Panc1 (cell line): ENCODE data around the gene FBXO10. TPM values are rescaled to one million over a fixed set of nuclear protein-coding genes. Genes with fewer than 3 reads are reported as not detected.
A peak's percentile ranks its signal among the peaks of the same experiment; 100 is the strongest.

ENCODE experiments used
- ATAC-seq: fragments of 200-7000 bp; cut with Tn5 transposase; 2 replicates; pipeline ENCODE4 v1.9.1; 2020; ENCODE audit warnings: mild to moderate bottlenecking, moderate library complexity
- BruUV-seq: library from RNA; stranded (reverse); fragments of 400-500 nt; replicated peaks from 2 replicates; lab custom pipeline; 2021; lab: Mats Ljungman, UMichigan
- CTCF ChIA-PET: fragments of 300-600 bp; sonication (Branson Sonifier 250); formaldehyde crosslinking; loops from one replicate; lab custom pipeline; 2022; ENCODE audit warnings: antibody characterized with exemption; lab: Charles Lee
- POLR2A ChIA-PET: fragments of 300-600 bp; sonication (Branson Sonifier 250); formaldehyde crosslinking; loops from one replicate; lab custom pipeline; 2022; ENCODE audit warnings: antibody characterized with exemption; lab: Charles Lee
- DNase-seq: peaks from one replicate; pipeline ENCODE4 v3.0.0-alpha.2; 2010; ENCODE audit warnings: low read depth, low spot score
- H3K27ac ChIP-seq: 2 replicates; pipeline ENCODE4 v1.5.1; 2011; ENCODE audit warnings: mild to moderate bottlenecking, low read length, inconsistent platforms
- H3K27me3 ChIP-seq: fragments of 200-500 bp; sonication (Bioruptor generic); 2 replicates; pipeline ENCODE4 v1.6.0; 2014; ENCODE audit warnings: low read length, inconsistent platforms; ENCODE audit not compliant: control insufficient read depth, insufficient read depth
- H3K36me3 ChIP-seq: fragments of 200-500 bp; sonication (Bioruptor generic); 2 replicates; pipeline ENCODE4 v1.5.1; 2014; ENCODE audit warnings: inconsistent platforms, mild to moderate bottlenecking, low read length, moderate library complexity; ENCODE audit not compliant: control insufficient read depth, insufficient read depth
- H3K4me1 ChIP-seq: 2 replicates; pipeline ENCODE4 v1.5.1; 2011; ENCODE audit warnings: inconsistent platforms, mild to moderate bottlenecking, low read length, moderate library complexity; ENCODE audit not compliant: control insufficient read depth, insufficient read depth
- H3K4me3 ChIP-seq, 2 experiments: 2 replicates each; pipeline ENCODE4 v1.5.1; 2011 to 2012; ENCODE audit warnings: low read depth in 2 of 2, low read length in 2 of 2, mild to moderate bottlenecking in 2 of 2, inconsistent platforms in 1 of 2, moderate library complexity in 1 of 2
- H3K9me3 ChIP-seq: fragments of 200-500 bp; sonication (Bioruptor generic); 2 replicates; pipeline ENCODE4 v1.5.1; 2014; ENCODE audit warnings: low read depth, mild to moderate bottlenecking, inconsistent platforms, low read length, moderate library complexity; ENCODE audit not compliant: control insufficient read depth, insufficient read depth
- POLR2AphosphoS5 ChIP-seq: IDR thresholded peaks from 2 replicates; pipeline ENCODE4 v1.6.1; 2012; ENCODE audit warnings: mild to moderate bottlenecking, low read depth, low read length, moderate library complexity
- REST ChIP-seq, 2 experiments: IDR thresholded peaks; 2 replicates each; pipeline ENCODE4 v1.6.1; 2011 to 2012; ENCODE audit warnings: low read depth in 2 of 2, control low read depth in 1 of 2, low read length in 1 of 2, mild to moderate bottlenecking in 1 of 2, moderate library complexity in 1 of 2; ENCODE audit not compliant: insufficient read depth in 1 of 2
- SIN3A ChIP-seq: IDR thresholded peaks from 2 replicates; pipeline ENCODE4 v1.6.1; 2012; ENCODE audit warnings: low read depth, mild to moderate bottlenecking, low read length, moderate library complexity, borderline replicate concordance; ENCODE audit not compliant: insufficient read depth
- TCF7L2 ChIP-seq: IDR thresholded peaks from 2 replicates; pipeline ENCODE4 v1.6.1; 2011; ENCODE audit warnings: mild to moderate bottlenecking, low read depth, low read length, inconsistent platforms
- in situ Hi-C: cut with HindIII; loops from 2 replicates; pipeline ENCODE4 v1.10.0; 2016; ENCODE audit warnings: low sequenced_read_pairs, low pct_unique_long_range_greater_than_20kb
- intact Hi-C: fragments of 100-400 bp; cut with micrococcal nuclease; formaldehyde crosslinking; loops from one replicate; pipeline ENCODE4 v1.10.0; 2022; ENCODE audit not compliant: unreplicated experiment
- total RNA-seq: library from RNA; stranded (reverse); gene quantifications from one replicate; pipeline ENCODE4 v1.2.1, GENCODE V29; 2021; ENCODE audit not compliant: unreplicated experiment
- TF ChIP-seq, protein P1 (sequence below): fragments of 450-650 bp; IDR thresholded peaks from 2 replicates; pipeline ENCODE4 v1.5.1; 2017; ENCODE audit warnings: mild to moderate bottlenecking

Gene FBXO10
- total RNA-seq, 1 experiment from 2014 or later = 39.8 TPM

GRCh38 chr9:37521111-37521510 lies 55.1 kb downstream of the FBXO10 start:
- Histone ChIP-seq H3K4me3 (no peak overlapping the region), H3K36me3 (no peaks in the 10 kb centered on the region; the same call in none of the 2 replicates), H3K9me3 (no peaks in the 10 kb centered on the region), H3K4me1 (no peaks in the 10 kb centered on the region), H3K27ac (no peak overlapping the region), H3K27me3 (no peaks in the 10 kb centered on the region)
- POLR2A ChIA-PET = no interaction called here
- intact Hi-C loops (no loop called here), in situ Hi-C loops (no loop called here)
- no peak for DNase-seq
- no peak for ATAC-seq
- TF ChIP-seq TCF7L2 = no peak
- TF ChIP-seq, protein P1, sequence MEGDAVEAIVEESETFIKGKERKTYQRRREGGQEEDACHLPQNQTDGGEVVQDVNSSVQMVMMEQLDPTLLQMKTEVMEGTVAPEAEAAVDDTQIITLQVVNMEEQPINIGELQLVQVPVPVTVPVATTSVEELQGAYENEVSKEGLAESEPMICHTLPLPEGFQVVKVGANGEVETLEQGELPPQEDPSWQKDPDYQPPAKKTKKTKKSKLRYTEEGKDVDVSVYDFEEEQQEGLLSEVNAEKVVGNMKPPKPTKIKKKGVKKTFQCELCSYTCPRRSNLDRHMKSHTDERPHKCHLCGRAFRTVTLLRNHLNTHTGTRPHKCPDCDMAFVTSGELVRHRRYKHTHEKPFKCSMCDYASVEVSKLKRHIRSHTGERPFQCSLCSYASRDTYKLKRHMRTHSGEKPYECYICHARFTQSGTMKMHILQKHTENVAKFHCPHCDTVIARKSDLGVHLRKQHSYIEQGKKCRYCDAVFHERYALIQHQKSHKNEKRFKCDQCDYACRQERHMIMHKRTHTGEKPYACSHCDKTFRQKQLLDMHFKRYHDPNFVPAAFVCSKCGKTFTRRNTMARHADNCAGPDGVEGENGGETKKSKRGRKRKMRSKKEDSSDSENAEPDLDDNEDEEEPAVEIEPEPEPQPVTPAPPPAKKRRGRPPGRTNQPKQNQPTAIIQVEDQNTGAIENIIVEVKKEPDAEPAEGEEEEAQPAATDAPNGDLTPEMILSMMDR = no peak
- no peak for TF ChIP-seq REST (IDR thresholded peaks at IDR 0.05; ENCODE audit: insufficient read depth in 1 of 2, low read depth in 2 of 2, low read length in 1 of 2)
- TF ChIP-seq POLR2AphosphoS5 = no peak
- TF ChIP-seq SIN3A = no peak
- CTCF ChIA-PET = interaction anchor here (0.6 kb wide), 1 partner anchor 10 kb away, joined by 6 read pairs; no protein-coding TSS in a partner anchor
- no TSS peak for BruUV-seq

DNA sequence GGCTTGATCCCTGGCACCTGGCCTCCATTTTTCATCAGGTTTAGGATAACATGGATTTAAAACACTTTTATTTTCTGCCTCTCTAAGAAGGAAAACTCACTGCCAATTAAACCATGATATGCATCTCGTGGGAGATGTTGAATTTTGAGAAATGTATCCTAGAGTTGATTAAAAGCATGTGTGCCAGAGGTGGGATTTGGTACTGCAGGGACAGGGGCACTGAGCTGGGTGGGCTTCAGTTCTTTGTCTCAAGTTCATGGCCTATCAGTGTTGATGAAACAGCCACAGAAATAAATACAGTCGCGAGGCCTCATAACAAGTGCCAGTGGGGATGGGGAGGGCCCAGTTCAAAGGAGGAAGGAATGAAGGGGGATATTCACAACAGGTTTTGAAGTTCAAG lies 55.5 kb downstream of the FBXO10 start:
- no peak for ATAC-seq
- ChIA-PET CTCF (interaction anchor here (0.6 kb wide), 1 partner anchor 10 kb away, joined by 6 read pairs; no protein-coding TSS in a partner anchor), POLR2A (interaction anchor here (0.6 kb wide), 1 partner anchor 180 kb away, joined by 4 read pairs; no protein-coding TSS in a partner anchor)
- in situ Hi-C loops (no loop called here), intact Hi-C loops (no loop called here)
- Histone ChIP-seq H3K9me3 (no peaks in the 10 kb centered on the region), H3K4me3 (no peak overlapping the region), H3K4me1 (no peaks in the 10 kb centered on the region), H3K27ac (no peak overlapping the region), H3K36me3 (no peaks in the 10 kb centered on the region; the same call in none of the 2 replicates), H3K27me3 (no peaks in the 10 kb centered on the region)
- TSS peak; percentile 12 for BruUV-seq
- no peak for DNase-seq
- TF ChIP-seq SIN3A = no peak
- TF ChIP-seq POLR2AphosphoS5 = no peak
- TF ChIP-seq, protein P1 = no peak
- no peak for TF ChIP-seq REST (IDR thresholded peaks at IDR 0.05; ENCODE audit: insufficient read depth in 1 of 2, low read depth in 2 of 2, low read length in 1 of 2)
- TF ChIP-seq TCF7L2 = no peak
